ENCODE measurements around the gene NOX5.

DNA sequence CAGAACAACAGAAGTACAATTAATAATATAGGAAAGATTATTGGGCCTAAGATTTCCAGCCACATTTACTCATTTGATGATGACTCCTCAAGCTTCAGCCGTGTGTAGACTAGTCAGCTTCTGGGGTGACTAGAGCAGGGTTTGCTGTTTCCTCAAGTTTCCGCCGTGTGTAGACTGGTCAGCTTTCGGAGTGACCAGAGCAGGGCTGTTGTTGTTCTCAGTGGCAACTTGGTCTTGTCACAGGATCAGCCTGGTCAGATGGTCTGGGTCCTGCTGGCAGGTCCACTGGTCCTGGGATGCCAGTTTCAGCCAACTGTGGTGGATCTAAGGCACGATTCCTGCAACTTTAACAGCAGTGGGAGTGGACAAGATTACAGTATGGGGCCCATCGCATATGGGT is 21.8 kb upstream of the NOX5 start:
- TF ChIP-seq, protein P1, sequence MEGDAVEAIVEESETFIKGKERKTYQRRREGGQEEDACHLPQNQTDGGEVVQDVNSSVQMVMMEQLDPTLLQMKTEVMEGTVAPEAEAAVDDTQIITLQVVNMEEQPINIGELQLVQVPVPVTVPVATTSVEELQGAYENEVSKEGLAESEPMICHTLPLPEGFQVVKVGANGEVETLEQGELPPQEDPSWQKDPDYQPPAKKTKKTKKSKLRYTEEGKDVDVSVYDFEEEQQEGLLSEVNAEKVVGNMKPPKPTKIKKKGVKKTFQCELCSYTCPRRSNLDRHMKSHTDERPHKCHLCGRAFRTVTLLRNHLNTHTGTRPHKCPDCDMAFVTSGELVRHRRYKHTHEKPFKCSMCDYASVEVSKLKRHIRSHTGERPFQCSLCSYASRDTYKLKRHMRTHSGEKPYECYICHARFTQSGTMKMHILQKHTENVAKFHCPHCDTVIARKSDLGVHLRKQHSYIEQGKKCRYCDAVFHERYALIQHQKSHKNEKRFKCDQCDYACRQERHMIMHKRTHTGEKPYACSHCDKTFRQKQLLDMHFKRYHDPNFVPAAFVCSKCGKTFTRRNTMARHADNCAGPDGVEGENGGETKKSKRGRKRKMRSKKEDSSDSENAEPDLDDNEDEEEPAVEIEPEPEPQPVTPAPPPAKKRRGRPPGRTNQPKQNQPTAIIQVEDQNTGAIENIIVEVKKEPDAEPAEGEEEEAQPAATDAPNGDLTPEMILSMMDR (IDR thresholded peaks at IDR 0.05) = no peak
- no peak for TF ChIP-seq EZH2 (IDR thresholded peaks at IDR 0.05; ENCODE audit: borderline replicate concordance, insufficient read depth, low read depth, low read length, poor library complexity, severe bottlenecking)
